HG03025 (cell line): Measurements from ENCODE around the gene MIPOL1.
"Not testable (repeated sequence)": the region's sequence is repeated elsewhere in the genome, so short reads cannot be mapped to it uniquely, and the experiment has no call there.

ENCODE experiments used
- ATAC-seq: cut with Tn5 transposase; IDR thresholded peaks from one replicate; pipeline ENCODE4 v1.9.1; 2021; ENCODE audit warnings: mild to moderate bottlenecking, moderate library complexity; ENCODE audit not compliant: unreplicated experiment, low FRiP score

MIPOL1 gene

GRCh38 chr14:37437490-37437889 is 239.8 kb downstream of the MIPOL1 start:
- no peak for ATAC-seq

GRCh38 chr14:37438444-37438843 is 240.7 kb downstream of the MIPOL1 start:
- no peak for ATAC-seq

GRCh38 chr14:37443461-37443860 is 245.7 kb downstream of the MIPOL1 start:
- no peak for ATAC-seq

GRCh38 chr14:37447883-37448391 is 250.2 kb downstream of the MIPOL1 start:
- ATAC-seq = no peak

- ATAC-seq = no peak
Observed at GRCh38 chr14:37452323-37452722, 254.6 kb downstream of the MIPOL1 start.

GRCh38 chr14:37453985-37454384 is 256.2 kb downstream of the MIPOL1 start:
- no peak for ATAC-seq

GRCh38 chr14:37457334-37457733 is 259.6 kb downstream of the MIPOL1 start:
- ATAC-seq = no peak

- not testable (repeated sequence) for ATAC-seq
Observed at GRCh38 chr14:37462426-37462825, 264.7 kb downstream of the MIPOL1 start.

- ATAC-seq = no peak
Observed at GRCh38 chr14:37464192-37464858, 266.6 kb downstream of the MIPOL1 start.

GRCh38 chr14:37466003-37466622 is 268.4 kb downstream of the MIPOL1 start:
- no peak for ATAC-seq

GRCh38 chr14:37466623-37467088 is 268.9 kb downstream of the MIPOL1 start:
- ATAC-seq = no peak

- no peak for ATAC-seq
Observed at GRCh38 chr14:37469650-37470049, 271.9 kb downstream of the MIPOL1 start.

- ATAC-seq = no peak
Observed at GRCh38 chr14:37470251-37470650, 272.5 kb downstream of the MIPOL1 start.

- ATAC-seq = no peak
Observed at GRCh38 chr14:37472906-37473305, 275.2 kb downstream of the MIPOL1 start.

GRCh38 chr14:37474191-37474590 is 276.5 kb downstream of the MIPOL1 start:
- ATAC-seq = no peak

- ATAC-seq = no peak
Observed at GRCh38 chr14:37480446-37481290, 282.9 kb downstream of the MIPOL1 start.

GRCh38 chr14:37482428-37482827 is 284.7 kb downstream of the MIPOL1 start:
- ATAC-seq = no peak

- no peak for ATAC-seq
Observed at GRCh38 chr14:37483672-37484071, 285.9 kb downstream of the MIPOL1 start.

- ATAC-seq = no peak
Observed at GRCh38 chr14:37490607-37491006, 292.9 kb downstream of the MIPOL1 start.

- no peak for ATAC-seq
Observed at GRCh38 chr14:37491076-37491475, 293.3 kb downstream of the MIPOL1 start.

- no peak for ATAC-seq
Observed at GRCh38 chr14:37493606-37494005, 295.9 kb downstream of the MIPOL1 start.
